H1 (cell line): Measurements from ENCODE around the gene PHACTR1. TPM values are rescaled to one million over a fixed set of nuclear protein-coding genes. Genes with fewer than 3 reads are reported as not detected.

Experiments
- CTCF ChIA-PET: fragments of 300-600 bp; sonication (Branson Sonifier 250); formaldehyde crosslinking; loops from one replicate; lab custom pipeline; 2021; ENCODE audit not compliant: partially characterized antibody; lab: Charles Lee
- POLR2A ChIA-PET: fragments of 300-600 bp; sonication (Branson Sonifier 250); formaldehyde crosslinking; loops from one replicate; lab custom pipeline; 2021; ENCODE audit warnings: inconsistent platforms; ENCODE audit not compliant: partially characterized antibody; lab: Charles Lee
- DNase-seq, 2 experiments: peaks; one replicate each; pipeline versions ENCODE4 v3.0.0 to v3.0.0-alpha.2; 2010 to 2022; ENCODE audit warnings: low spot score in 2 of 2, low read depth in 1 of 2, mixed read lengths in 1 of 2
- FAIRE-seq: peaks from 2 replicates; lab custom pipeline; 2011; peaks lifted over from hg19 to GRCh38; lab: Jason Lieb, UNC
- H2AFZ ChIP-seq: 2 replicates; pipeline ENCODE4 v1.8.1; 2012; ENCODE audit warnings: low read length, inconsistent platforms
- H2AK5ac ChIP-seq: 2 replicates; pipeline ENCODE4 v1.6.1; 2013; ENCODE audit warnings: low read depth, low read length
- H2BK120ac ChIP-seq: replicated peaks from 2 replicates; pipeline ENCODE3; 2013; ENCODE audit warnings: low read depth, low read length, inconsistent platforms
- H2BK12ac ChIP-seq: 2 replicates; pipeline ENCODE4 v1.6.1; 2013; ENCODE audit warnings: low read depth, low read length
- H2BK15ac ChIP-seq: 2 replicates; pipeline ENCODE4 v1.6.1; 2013; ENCODE audit warnings: low read length
- H2BK20ac ChIP-seq: 2 replicates; pipeline ENCODE4 v1.6.1; 2013; ENCODE audit warnings: low read length
- H2BK5ac ChIP-seq: 2 replicates; pipeline ENCODE4 v1.6.1; 2013; ENCODE audit warnings: low read depth, low read length
- H3K14ac ChIP-seq: 2 replicates; pipeline ENCODE4 v1.6.1; 2013; ENCODE audit warnings: inconsistent platforms; ENCODE audit not compliant: insufficient read length
- H3K18ac ChIP-seq: 2 replicates; pipeline ENCODE4 v1.6.1; 2013; ENCODE audit warnings: low read length; ENCODE audit errors: extremely low read depth
- H3K23ac ChIP-seq: 2 replicates; pipeline ENCODE4 v1.6.1; 2013; ENCODE audit warnings: inconsistent platforms; ENCODE audit not compliant: insufficient read length
- H3K23me2 ChIP-seq: 2 replicates; pipeline ENCODE4 v1.6.1; 2013; ENCODE audit warnings: low read depth, low read length
- H3K27ac ChIP-seq: 2 replicates; pipeline ENCODE4 v1.6.1; 2011; ENCODE audit warnings: low read depth, low read length, inconsistent platforms
- H3K27me3 ChIP-seq, 4 experiments: replicated peaks in 1 of 4; 1 replicate in 1 of 4; 2 replicates in 3 of 4; pipeline versions ENCODE4 v1.6.1 to v1.8.1; 2011 to 2013; ENCODE audit warnings: low read length in 3 of 4, mild to moderate bottlenecking in 3 of 4, inconsistent platforms in 2 of 4, mixed read lengths in 2 of 4, moderate library complexity in 1 of 4; ENCODE audit not compliant: control insufficient read depth in 3 of 4, insufficient read depth in 3 of 4; ENCODE audit errors: extremely low read depth in 1 of 4
- H3K36me3 ChIP-seq, 4 experiments: 2 replicates each; pipeline versions ENCODE4 v1.6.1 to v1.8.1; 2011 to 2013; ENCODE audit warnings: mild to moderate bottlenecking in 4 of 4, low read length in 3 of 4, moderate library complexity in 2 of 4, control low read depth in 1 of 4, inconsistent platforms in 1 of 4; ENCODE audit not compliant: insufficient read depth in 4 of 4, control insufficient read depth in 2 of 4
- H3K4ac ChIP-seq: replicated peaks from 2 replicates; pipeline ENCODE3; 2013; ENCODE audit warnings: low read length, low read depth, mixed read lengths, inconsistent platforms; ENCODE audit not compliant: insufficient read length
- H3K4me1 ChIP-seq, 4 experiments: replicated peaks in 1 of 4; 1 replicate in 1 of 4; 2 replicates in 3 of 4; pipeline versions ENCODE4 v1.6.1 to v1.8.1; 2011 to 2013; ENCODE audit warnings: low read length in 3 of 4, inconsistent platforms in 2 of 4, mixed read lengths in 1 of 4; ENCODE audit not compliant: insufficient read depth in 4 of 4, control insufficient read depth in 3 of 4
- H3K4me2 ChIP-seq, 2 experiments: 2 replicates each; pipeline versions ENCODE4 v1.6.1 to v1.8.1; 2011 to 2013; ENCODE audit warnings: low read depth in 2 of 2, low read length in 2 of 2, control low read depth in 1 of 2, inconsistent platforms in 1 of 2, mild to moderate bottlenecking in 1 of 2; ENCODE audit not compliant: insufficient read depth in 1 of 2
- H3K4me3 ChIP-seq, 4 experiments: fragments of 200-600, 300-600 bp in 1 of 4; sonication (generic), shearing (Covaris generic), sonication (Bioruptor Twin) in 1 of 4; 2 replicates each; pipeline versions ENCODE4 v1.5.1 to v1.8.1; 2011 to 2016; ENCODE audit warnings: low read length in 4 of 4, low read depth in 3 of 4, control low read depth in 2 of 4, inconsistent platforms in 2 of 4, mild to moderate bottlenecking in 2 of 4, mixed read lengths in 1 of 4, moderate library complexity in 1 of 4; ENCODE audit not compliant: insufficient read depth in 2 of 4; ENCODE audit errors: extremely low read depth in 1 of 4
- H3K56ac ChIP-seq: replicated peaks from 2 replicates; pipeline ENCODE3; 2013; ENCODE audit warnings: low read depth, mild to moderate bottlenecking, mixed read lengths, low read length, inconsistent platforms; ENCODE audit not compliant: insufficient read length
- H3K79me1 ChIP-seq: 2 replicates; pipeline ENCODE4 v1.6.1; 2013; ENCODE audit warnings: low read depth, low read length, control low read depth
- H3K79me2 ChIP-seq, 2 experiments: 2 replicates each; pipeline versions ENCODE4 v1.6.1 to v1.8.1; 2012 to 2013; ENCODE audit warnings: low read length in 2 of 2, mild to moderate bottlenecking in 2 of 2, inconsistent platforms in 1 of 2; ENCODE audit not compliant: insufficient read depth in 2 of 2, control insufficient read depth in 1 of 2
- H3K9ac ChIP-seq, 4 experiments: replicated peaks in 1 of 4; 1 replicate in 1 of 4; 2 replicates in 3 of 4; pipeline versions ENCODE4 v1.6.1 to v1.8.1; 2011 to 2013; ENCODE audit warnings: low read depth in 3 of 4, low read length in 3 of 4, control low read depth in 2 of 4, mild to moderate bottlenecking in 2 of 4, moderate library complexity in 2 of 4, inconsistent platforms in 1 of 4; ENCODE audit errors: extremely low read depth in 1 of 4
- H3K9me3 ChIP-seq, 2 experiments: 2 replicates each; pipeline versions ENCODE4 v1.6.1 to v1.8.1; 2012 to 2013; ENCODE audit warnings: mild to moderate bottlenecking in 2 of 2, moderate library complexity in 2 of 2, control low read depth in 1 of 2, inconsistent platforms in 1 of 2, low read depth in 1 of 2, low read length in 1 of 2, mixed read lengths in 1 of 2; ENCODE audit not compliant: insufficient read depth in 2 of 2
- H4K20me1 ChIP-seq, 2 experiments: replicated peaks in 1 of 2; 2 replicates each; pipeline versions ENCODE3 to v1.8.1; 2011 to 2013; ENCODE audit warnings: inconsistent platforms in 2 of 2, low read length in 2 of 2, mild to moderate bottlenecking in 1 of 2; ENCODE audit not compliant: insufficient read depth in 2 of 2, control insufficient read depth in 1 of 2
- H4K5ac ChIP-seq: 2 replicates; pipeline ENCODE4 v1.6.1; 2013; ENCODE audit warnings: low read length, low read depth, mixed read lengths, inconsistent platforms; ENCODE audit not compliant: insufficient read length
- H4K8ac ChIP-seq: 2 replicates; pipeline ENCODE4 v1.8.0; 2013; ENCODE audit warnings: mild to moderate bottlenecking, moderate library complexity, low read length, inconsistent platforms; ENCODE audit not compliant: insufficient read depth; ENCODE audit errors: extremely low read depth
- H4K91ac ChIP-seq: replicated peaks from 2 replicates; pipeline ENCODE3; 2013; ENCODE audit warnings: low read length, mixed read lengths, inconsistent platforms; ENCODE audit not compliant: insufficient read length
- BRCA1 ChIP-seq: IDR thresholded peaks from 2 replicates; pipeline ENCODE4 v1.6.1; 2012; ENCODE audit warnings: low read depth, low read length, improper control_type of control experiment
- SP1 ChIP-seq: IDR thresholded peaks from 2 replicates; pipeline ENCODE4 v1.6.1; 2011; ENCODE audit warnings: low read depth, low read length
- SRF ChIP-seq: IDR thresholded peaks from 2 replicates; pipeline ENCODE4 v1.6.1; 2011; ENCODE audit warnings: mild to moderate bottlenecking, low read depth, low read length, moderate library complexity
- WGBS, 2 experiments: shearing (Covaris generic) in 1 of 2; methylation state at CpG; one replicate each; pipeline versions ENCODE4 v1.1.6 to v1.1.7; 2013 to 2015; ENCODE audit warnings: low lambda C conversion rate in 2 of 2, mixed read lengths in 2 of 2, inconsistent platforms in 1 of 2, low coverage in 1 of 2, missing lambda C conversion rate in 1 of 2; ENCODE audit not compliant: insufficient replicate concordance in 2 of 2, insufficient coverage in 1 of 2, insufficient read length in 1 of 2; ENCODE audit errors: extremely low coverage in 1 of 2, missing lambda C conversion rate in 1 of 2; 5-methylcytosine and 5-hydroxymethylcytosine counted together
- polyA plus RNA-seq, 7 experiments: library from polyadenylated mRNA; depleted of rRNA in 3 of 7; stranded (reverse) in 5 of 7; unstranded in 2 of 7; fragments of >200 nt in 5 of 7; fragments of 200-250 nt in 2 of 7; gene quantifications; 1 replicate in 5 of 7; 2 replicates in 1 of 7; 4 replicates in 1 of 7; pipeline versions ENCODE4 v1.2.1 to v1.2.3, GENCODE V29; 2011 to 2013; ENCODE audit warnings: missing spikeins in 2 of 7, mixed read lengths in 2 of 7
- total RNA-seq: library from RNA; stranded (reverse); fragmentation: NEBNext Ultra II Directional; extraction: Animal tissue kit (Norgen Biotek cat#: 25700); gene quantifications from 2 replicates; pipeline ENCODE4 v1.2.1, GENCODE V29; 2021

Gene PHACTR1
- total and polyA plus RNA-seq, 2 of the 8 experiments (the other 6 are each of a cell fraction or from before 2014, with no cell fraction given), result 3.9 to 17.1 TPM

- Histone ChIP-seq H3K36me3 (no peaks in the 10 kb centered on the region), H2BK20ac (no peak overlapping the region), H2AK5ac (no peak overlapping the region), H2AFZ (no peak overlapping the region), H3K27ac (no peak overlapping the region), H3K79me1 (no peaks in the 10 kb centered on the region; the same call in 1 of the 2 replicates), H4K8ac (no peak overlapping the region), H3K79me2 (no peaks in the 10 kb centered on the region), H4K91ac (no peak overlapping the region), H3K4me3 (no peak overlapping the region), H3K18ac (no peak overlapping the region), H3K9ac (no peak overlapping the region), H4K5ac (no peak overlapping the region), H2BK120ac (no peak overlapping the region), H2BK15ac (no peak overlapping the region), H3K14ac (no peak overlapping the region), H3K4me2 (no peak overlapping the region), H3K9me3 (no peaks in the 10 kb centered on the region), H3K4ac (no peak overlapping the region), H2BK5ac (no peak overlapping the region), H2BK12ac (no peak overlapping the region), H3K23ac (no peak overlapping the region), H3K23me2 (no peaks in the 10 kb centered on the region; the same call in 1 of the 2 replicates), H3K56ac (no peak overlapping the region), H3K27me3 (no peaks in the 10 kb centered on the region), H4K20me1 (no peaks in the 10 kb centered on the region), H3K4me1 (peaks cover 0 to under 1% (median 0%) of the 10 kb centered on the region in 4 experiments; a peak in 1 of 7 replicates)
- FAIRE-seq (no peak), DNase-seq (no peak)
- 91% methylated on average over 4 of the region's 4 CpGs; no CpG with 5 or more reads in 1 of the 2 experiments for WGBS, 2 experiments
- ChIA-PET POLR2A (no interaction called here), CTCF (interaction anchor here (0.7 to 1.2 kb wide), 3 partner anchors 14 to 18 kb away, joined by 3 to 4 read pairs (median 3); no protein-coding TSS in a partner anchor)
- TF ChIP-seq SP1 (no peak), SRF (no peak), BRCA1 (no peak)
Measured at GRCh38 chr6:12973386-12973785, 256.8 kb downstream of the PHACTR1 start.
